H9 (cell line): ENCODE data around the gene UQCR10. TPM values are rescaled to one million over a fixed set of nuclear protein-coding genes. Genes with fewer than 3 reads are reported as not detected.

ENCODE experiments used
- DNase-seq: peaks from one replicate; pipeline ENCODE4 v3.0.0-alpha.2; 2017
- H2AFZ ChIP-seq: one replicate; pipeline ENCODE4 v1.6.1; 2013; ENCODE audit warnings: mild to moderate bottlenecking, low read length, control low read depth, moderate library complexity
- H2AK5ac ChIP-seq: 2 replicates; pipeline ENCODE4 v1.6.1; 2013; ENCODE audit warnings: low read length, control low read depth, mixed read lengths; ENCODE audit not compliant: insufficient read length
- H2BK120ac ChIP-seq: one replicate; pipeline ENCODE4 v1.6.1; 2013; ENCODE audit warnings: low read depth, mild to moderate bottlenecking, low read length, control low read depth, inconsistent platforms; ENCODE audit not compliant: poor library complexity, severe bottlenecking
- H2BK12ac ChIP-seq: 2 replicates; pipeline ENCODE4 v1.6.1; 2013; ENCODE audit warnings: low read length, control low read depth, mixed read lengths, low read depth; ENCODE audit not compliant: insufficient read length
- H2BK15ac ChIP-seq: 2 replicates; pipeline ENCODE4 v1.6.1; 2013; ENCODE audit warnings: low read depth, low read length, control low read depth
- H2BK20ac ChIP-seq: one replicate; pipeline ENCODE4 v1.6.1; 2013; ENCODE audit warnings: low read depth, mild to moderate bottlenecking, low read length, control low read depth, inconsistent platforms; ENCODE audit not compliant: poor library complexity, severe bottlenecking
- H2BK5ac ChIP-seq: 2 replicates; pipeline ENCODE4 v1.6.1; 2013; ENCODE audit warnings: low read length, control low read depth, mixed read lengths; ENCODE audit not compliant: insufficient read length
- H3K14ac ChIP-seq: 2 replicates; pipeline ENCODE4 v1.6.1; 2013; ENCODE audit warnings: low read length, control low read depth; ENCODE audit not compliant: insufficient read depth
- H3K18ac ChIP-seq: 2 replicates; pipeline ENCODE4 v1.6.1; 2013; ENCODE audit warnings: low read depth, mild to moderate bottlenecking, mixed read lengths, low read length, control low read depth; ENCODE audit not compliant: insufficient read length
- H3K23ac ChIP-seq: 2 replicates; pipeline ENCODE4 v1.6.1; 2013; ENCODE audit warnings: low read length, control low read depth, mixed read lengths, low read depth; ENCODE audit not compliant: insufficient read length
- H3K23me2 ChIP-seq: 2 replicates; pipeline ENCODE4 v1.6.1; 2013; ENCODE audit warnings: low read depth, mild to moderate bottlenecking, mixed read lengths, low read length, control low read depth; ENCODE audit not compliant: insufficient read length, poor library complexity, severe bottlenecking
- H3K27ac ChIP-seq: 2 replicates; pipeline ENCODE4 v1.5.1; 2013; ENCODE audit warnings: low read length, control low read depth, mixed read lengths, low read depth; ENCODE audit not compliant: insufficient read length
- H3K27me3 ChIP-seq: 2 replicates; pipeline ENCODE4 v1.6.1; 2013; ENCODE audit warnings: low read length, control low read depth, inconsistent platforms; ENCODE audit not compliant: insufficient read depth
- H3K4ac ChIP-seq: 2 replicates; pipeline ENCODE4 v1.6.1; 2013; ENCODE audit warnings: low read depth, mild to moderate bottlenecking, control low read depth, inconsistent platforms, low read length, moderate library complexity
- H3K4me1 ChIP-seq: 2 replicates; pipeline ENCODE4 v1.6.1; 2013; ENCODE audit warnings: low read length, control low read depth, inconsistent platforms; ENCODE audit not compliant: insufficient read depth
- H3K4me2 ChIP-seq: 2 replicates; pipeline ENCODE4 v1.6.1; 2013; ENCODE audit warnings: low read length, control low read depth, mixed read lengths; ENCODE audit not compliant: insufficient read length, insufficient read depth
- H3K56ac ChIP-seq: 2 replicates; pipeline ENCODE4 v1.6.1; 2013; ENCODE audit warnings: low read depth, mild to moderate bottlenecking, mixed read lengths, low read length, control low read depth; ENCODE audit not compliant: insufficient read length
- H3K79me1 ChIP-seq: 2 replicates; pipeline ENCODE4 v1.6.1; 2013; ENCODE audit warnings: low read depth, mild to moderate bottlenecking, moderate library complexity, low read length, control low read depth, inconsistent platforms; ENCODE audit not compliant: insufficient read depth, poor library complexity, severe bottlenecking
- H3K79me2 ChIP-seq: 2 replicates; pipeline ENCODE4 v1.6.1; 2013; ENCODE audit warnings: low read length, control low read depth, inconsistent platforms; ENCODE audit not compliant: insufficient read depth
- H3K9ac ChIP-seq: 2 replicates; pipeline ENCODE4 v1.6.1; 2013; ENCODE audit warnings: low read length, control low read depth, mixed read lengths; ENCODE audit not compliant: insufficient read length; ENCODE audit errors: extremely low read depth
- H3K9me3 ChIP-seq: one replicate; pipeline ENCODE4 v1.6.1; 2013; ENCODE audit warnings: low read depth, low read length, inconsistent platforms; ENCODE audit not compliant: control insufficient read depth
- H3T11ph ChIP-seq: one replicate; pipeline ENCODE4 v1.6.1; 2013; ENCODE audit warnings: mild to moderate bottlenecking, low read length, control low read depth, inconsistent platforms
- H4K20me1 ChIP-seq: one replicate; pipeline ENCODE4 v1.6.1; 2013; ENCODE audit not compliant: control insufficient read depth, insufficient read length, insufficient read depth
- H4K5ac ChIP-seq: 2 replicates; pipeline ENCODE4 v1.6.1; 2013; ENCODE audit warnings: low read depth, mild to moderate bottlenecking, mixed read lengths, low read length, control low read depth; ENCODE audit not compliant: insufficient read length
- H4K8ac ChIP-seq: replicated peaks from 2 replicates; pipeline ENCODE4 v1.6.1; 2013; ENCODE audit warnings: low read length, control low read depth, mixed read lengths, low read depth; ENCODE audit not compliant: insufficient read length
- H4K91ac ChIP-seq: 2 replicates; pipeline ENCODE4 v1.6.1; 2013; ENCODE audit warnings: low read depth, mild to moderate bottlenecking, moderate library complexity, mixed read lengths, low read length, control low read depth; ENCODE audit not compliant: insufficient read length
- H3K27ac Mint-ChIP-seq, 3 experiments: 2 replicates in 2 of 3; 3 replicates in 1 of 3; pipeline ENCODE4 v1.8.0; 2020 to 2021; ENCODE audit warnings: mixed read lengths in 3 of 3, mild to moderate bottlenecking in 1 of 3, moderate library complexity in 1 of 3
- H3K27me3 Mint-ChIP-seq: 2 replicates; pipeline ENCODE4 v1.8.0; 2021; ENCODE audit warnings: low read depth, mild to moderate bottlenecking, moderate library complexity, mixed read lengths
- H3K36me3 Mint-ChIP-seq, 3 experiments: 2 replicates in 2 of 3; 3 replicates in 1 of 3; pipeline ENCODE4 v1.8.0; 2020 to 2021; ENCODE audit warnings: low read depth in 3 of 3, mixed read lengths in 3 of 3; ENCODE audit not compliant: insufficient read depth in 1 of 3
- H3K4me1 Mint-ChIP-seq, 2 experiments: 2 replicates each; pipeline ENCODE4 v1.8.0; 2020; ENCODE audit warnings: mixed read lengths in 2 of 2
- H3K4me3 Mint-ChIP-seq, 2 experiments: 2 replicates in 1 of 2; 3 replicates in 1 of 2; pipeline ENCODE4 v1.8.0; 2020 to 2021; ENCODE audit warnings: mild to moderate bottlenecking in 2 of 2, mixed read lengths in 2 of 2, moderate library complexity in 1 of 2
- H3K9me3 Mint-ChIP-seq, 2 experiments: 2 replicates in 1 of 2; 3 replicates in 1 of 2; pipeline ENCODE4 v1.8.0; 2020; ENCODE audit warnings: mild to moderate bottlenecking in 2 of 2, mixed read lengths in 2 of 2, moderate library complexity in 1 of 2
- WGBS: extraction: QIAGEN DNeasy Blood & Tissue Kit; methylation state at CpG from one replicate; pipeline ENCODE4 v1.1.7; 2013; ENCODE audit warnings: missing lambda C conversion rate, low lambda C conversion rate, mixed read lengths; ENCODE audit not compliant: insufficient read length; ENCODE audit errors: extremely low coverage; 5-methylcytosine and 5-hydroxymethylcytosine counted together
- total RNA-seq: library from RNA; stranded (reverse); gene quantifications from 2 replicates; pipeline ENCODE4 v1.2.1, GENCODE V29; 2021
- TF ChIP-seq, protein P1 (sequence below): fragments of 200-600 bp; sonication (generic); conservative IDR thresholded peaks from 3 replicates; pipeline ENCODE4 v1.8.0; 2021; ENCODE audit warnings: antibody characterized with exemption, mild to moderate bottlenecking

Gene UQCR10
- total RNA-seq, 1 experiment from 2014 or later: 124 TPM

DNA sequence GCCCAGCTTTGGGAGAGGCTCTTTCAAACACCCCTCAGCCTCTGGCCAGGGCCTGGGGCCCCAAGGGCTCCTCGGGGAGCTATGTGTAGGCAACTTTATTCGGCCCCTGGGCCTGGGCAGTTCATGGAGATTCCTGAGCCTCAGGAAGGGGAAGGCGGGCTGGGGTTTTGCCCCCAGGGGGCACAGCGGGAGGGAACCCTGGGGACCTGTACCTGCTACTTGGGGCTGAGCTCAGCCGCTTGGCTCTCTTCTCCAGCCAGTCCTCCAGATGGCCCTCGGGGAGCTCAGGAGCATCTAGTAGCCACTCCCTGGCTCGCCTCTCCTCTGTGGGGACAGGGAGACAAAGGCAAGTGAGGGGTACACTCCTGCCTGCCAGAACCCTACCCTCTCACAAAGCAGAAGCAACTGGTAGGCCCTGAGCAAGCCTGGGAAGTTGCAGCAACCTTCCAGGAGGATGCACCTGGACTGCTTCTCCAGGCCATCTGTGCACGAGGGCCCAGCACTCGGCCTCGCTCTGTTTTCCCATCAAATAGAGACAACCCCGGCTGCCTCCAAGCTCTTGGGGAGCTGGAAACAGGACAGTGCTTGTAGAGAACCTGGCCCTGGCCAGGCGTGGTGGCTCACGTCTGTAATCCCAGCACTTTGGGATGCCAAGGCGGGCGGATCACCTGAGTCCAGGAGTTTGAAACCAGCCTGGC is 28.9 kb upstream of the UQCR10 start:
- H4K20me1 ChIP-seq: no peaks in the 10 kb centered on the region
- H3K36me3 Mint-ChIP-seq: peaks cover 0 to 5% (median 5%) of the 10 kb centered on the region in 3 experiments; a peak in 3 of 7 replicates
- no peak overlapping the region for H4K5ac ChIP-seq
- H2BK120ac ChIP-seq: no peak overlapping the region
- TF ChIP-seq, protein P1, sequence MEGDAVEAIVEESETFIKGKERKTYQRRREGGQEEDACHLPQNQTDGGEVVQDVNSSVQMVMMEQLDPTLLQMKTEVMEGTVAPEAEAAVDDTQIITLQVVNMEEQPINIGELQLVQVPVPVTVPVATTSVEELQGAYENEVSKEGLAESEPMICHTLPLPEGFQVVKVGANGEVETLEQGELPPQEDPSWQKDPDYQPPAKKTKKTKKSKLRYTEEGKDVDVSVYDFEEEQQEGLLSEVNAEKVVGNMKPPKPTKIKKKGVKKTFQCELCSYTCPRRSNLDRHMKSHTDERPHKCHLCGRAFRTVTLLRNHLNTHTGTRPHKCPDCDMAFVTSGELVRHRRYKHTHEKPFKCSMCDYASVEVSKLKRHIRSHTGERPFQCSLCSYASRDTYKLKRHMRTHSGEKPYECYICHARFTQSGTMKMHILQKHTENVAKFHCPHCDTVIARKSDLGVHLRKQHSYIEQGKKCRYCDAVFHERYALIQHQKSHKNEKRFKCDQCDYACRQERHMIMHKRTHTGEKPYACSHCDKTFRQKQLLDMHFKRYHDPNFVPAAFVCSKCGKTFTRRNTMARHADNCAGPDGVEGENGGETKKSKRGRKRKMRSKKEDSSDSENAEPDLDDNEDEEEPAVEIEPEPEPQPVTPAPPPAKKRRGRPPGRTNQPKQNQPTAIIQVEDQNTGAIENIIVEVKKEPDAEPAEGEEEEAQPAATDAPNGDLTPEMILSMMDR: no peak
- no peak overlapping the region for H3K23ac ChIP-seq
- H3K9me3 Mint-ChIP-seq: peaks cover 3% of the 10 kb centered on the region in 2 experiments; a peak in 3 of 5 replicates
- H2BK5ac ChIP-seq: no peak overlapping the region
- H2BK12ac ChIP-seq: no peak overlapping the region
- H4K91ac ChIP-seq: no peak overlapping the region
- H3K4me2 ChIP-seq: no peak overlapping the region
- H3K4me3 Mint-ChIP-seq: no peak overlapping the region; a peak in 1 of 5 replicates
- H3K18ac ChIP-seq: no peak overlapping the region
- H3K56ac ChIP-seq: no peak overlapping the region
- H2BK15ac ChIP-seq: no peak overlapping the region
- peaks cover 4% of the 10 kb centered on the region for H3K23me2 ChIP-seq
- no peak overlapping the region for H3K4ac ChIP-seq
- WGBS: no CpG with 5 or more reads among the region's 15 CpGs
- H3K9ac ChIP-seq: no peak overlapping the region
- H3K4me1 ChIP-seq: no peaks in the 10 kb centered on the region
- H3K27me3 ChIP-seq: no peaks in the 10 kb centered on the region
- H2AK5ac ChIP-seq: no peak overlapping the region
- no peak overlapping the region for H4K8ac ChIP-seq
- H3K27me3 Mint-ChIP-seq: no peaks in the 10 kb centered on the region
- H3K27ac Mint-ChIP-seq: no peak overlapping the region; a peak in 1 of 7 replicates
- no peaks in the 10 kb centered on the region for H3K79me2 ChIP-seq
- H3K27ac ChIP-seq: no peak overlapping the region
- H2BK20ac ChIP-seq: no peak overlapping the region
- H3K14ac ChIP-seq: no peak overlapping the region; the same call in 1 of the 2 replicates
- no peak overlapping the region for H2AFZ ChIP-seq
- H3K9me3 ChIP-seq: no peaks in the 10 kb centered on the region
- peaks cover 13 to 22% of the 10 kb centered on the region in 2 experiments for H3K4me1 Mint-ChIP-seq
- no peak overlapping the region for H3T11ph ChIP-seq
- H3K79me1 ChIP-seq: no peaks in the 10 kb centered on the region
- no peak for DNase-seq
